Lower leg skin (tissue), 3 donors: Measurements from ENCODE around the gene PKD1L1.

Experiments
- CTCF ChIP-seq, 3 donors: fragments of 450-650 bp; IDR thresholded peaks; one replicate each; pipeline ENCODE4 v1.5.1; 2016; ENCODE audit warnings: antibody characterized with exemption in 3 of 3, mild to moderate bottlenecking in 3 of 3, moderate library complexity in 2 of 3
- POLR2A ChIP-seq, 2 donors: fragments of 450-650 bp; IDR thresholded peaks; one replicate each; pipeline ENCODE4 v1.6.1; 2016 to 2017; ENCODE audit warnings: antibody characterized with exemption in 2 of 2, mild to moderate bottlenecking in 1 of 2, moderate library complexity in 1 of 2

GRCh38 chr7:47936323-47936722, 11.9 kb downstream of the PKD1L1 start:
- no peak for TF ChIP-seq CTCF (IDR thresholded peaks at IDR 0.05)
- no peak for TF ChIP-seq POLR2A (IDR thresholded peaks at IDR 0.05)
